ENCODE measurements around the gene ATP2B2.

The ATP2B2 gene

DNA sequence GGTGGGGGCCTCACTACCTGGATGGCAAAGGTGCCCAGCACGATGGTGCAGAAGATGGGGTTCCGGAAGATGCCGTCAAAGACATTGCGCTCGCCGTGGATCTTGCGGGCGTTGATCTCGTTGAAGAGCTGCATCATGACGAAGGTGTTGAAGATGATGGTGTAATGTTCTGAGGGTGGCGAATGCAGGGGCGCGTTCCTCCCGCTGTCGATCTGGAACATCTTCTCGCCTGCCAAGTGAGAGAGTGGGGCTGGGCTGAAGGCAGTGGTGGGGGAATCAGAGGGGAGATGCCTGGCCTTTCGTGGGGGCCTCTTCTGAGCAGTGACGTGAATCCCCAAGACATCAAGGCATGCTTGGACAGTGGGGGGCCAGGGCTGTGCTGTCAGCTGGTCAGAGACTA, 164.9 kb downstream of the ATP2B2 start:
- TF ChIP-seq, protein P1, sequence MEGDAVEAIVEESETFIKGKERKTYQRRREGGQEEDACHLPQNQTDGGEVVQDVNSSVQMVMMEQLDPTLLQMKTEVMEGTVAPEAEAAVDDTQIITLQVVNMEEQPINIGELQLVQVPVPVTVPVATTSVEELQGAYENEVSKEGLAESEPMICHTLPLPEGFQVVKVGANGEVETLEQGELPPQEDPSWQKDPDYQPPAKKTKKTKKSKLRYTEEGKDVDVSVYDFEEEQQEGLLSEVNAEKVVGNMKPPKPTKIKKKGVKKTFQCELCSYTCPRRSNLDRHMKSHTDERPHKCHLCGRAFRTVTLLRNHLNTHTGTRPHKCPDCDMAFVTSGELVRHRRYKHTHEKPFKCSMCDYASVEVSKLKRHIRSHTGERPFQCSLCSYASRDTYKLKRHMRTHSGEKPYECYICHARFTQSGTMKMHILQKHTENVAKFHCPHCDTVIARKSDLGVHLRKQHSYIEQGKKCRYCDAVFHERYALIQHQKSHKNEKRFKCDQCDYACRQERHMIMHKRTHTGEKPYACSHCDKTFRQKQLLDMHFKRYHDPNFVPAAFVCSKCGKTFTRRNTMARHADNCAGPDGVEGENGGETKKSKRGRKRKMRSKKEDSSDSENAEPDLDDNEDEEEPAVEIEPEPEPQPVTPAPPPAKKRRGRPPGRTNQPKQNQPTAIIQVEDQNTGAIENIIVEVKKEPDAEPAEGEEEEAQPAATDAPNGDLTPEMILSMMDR (IDR thresholded peaks at IDR 0.05; ENCODE audit: extremely low read depth, insufficient read depth, missing control alignments) = no peak
- in situ Hi-C loops (cut with MboI; ENCODE audit: low pct_unique_long_range_greater_than_20kb, low sequenced_read_pairs, unreplicated experiment) = loop anchor here (25.0 kb wide), 1 partner anchor 397 kb away; no protein-coding TSS in a partner anchor
- no peak for DNase-seq (ENCODE audit: low spot score)

DNA sequence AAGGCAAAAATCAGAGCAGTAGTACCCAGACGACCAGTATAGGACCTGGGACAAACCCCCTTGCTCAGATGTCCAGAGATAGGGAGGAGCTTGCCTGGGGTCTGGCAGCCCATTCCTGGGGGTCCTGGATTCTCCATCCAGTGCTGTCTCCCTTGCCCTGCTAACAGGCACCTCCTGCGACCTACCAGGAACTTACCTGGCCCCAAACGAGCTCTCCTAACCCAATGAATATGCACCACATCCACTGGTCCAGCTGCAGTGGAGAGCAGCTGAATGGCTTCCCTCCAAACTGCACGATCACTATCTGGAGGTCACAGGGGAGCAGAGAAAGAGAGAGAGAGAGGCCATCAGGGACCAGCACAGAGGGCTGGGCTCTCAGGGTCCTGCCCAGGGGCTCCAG, 165.3 kb downstream of the ATP2B2 start:
- in situ Hi-C loops (cut with MboI; ENCODE audit: low pct_unique_long_range_greater_than_20kb, low sequenced_read_pairs, unreplicated experiment) = loop anchor here (25.0 kb wide), 1 partner anchor 397 kb away; no protein-coding TSS in a partner anchor
- no peak for DNase-seq (ENCODE audit: low spot score)
- TF ChIP-seq, protein P1 (IDR thresholded peaks at IDR 0.05; ENCODE audit: extremely low read depth, insufficient read depth, missing control alignments) = no peak

DNA sequence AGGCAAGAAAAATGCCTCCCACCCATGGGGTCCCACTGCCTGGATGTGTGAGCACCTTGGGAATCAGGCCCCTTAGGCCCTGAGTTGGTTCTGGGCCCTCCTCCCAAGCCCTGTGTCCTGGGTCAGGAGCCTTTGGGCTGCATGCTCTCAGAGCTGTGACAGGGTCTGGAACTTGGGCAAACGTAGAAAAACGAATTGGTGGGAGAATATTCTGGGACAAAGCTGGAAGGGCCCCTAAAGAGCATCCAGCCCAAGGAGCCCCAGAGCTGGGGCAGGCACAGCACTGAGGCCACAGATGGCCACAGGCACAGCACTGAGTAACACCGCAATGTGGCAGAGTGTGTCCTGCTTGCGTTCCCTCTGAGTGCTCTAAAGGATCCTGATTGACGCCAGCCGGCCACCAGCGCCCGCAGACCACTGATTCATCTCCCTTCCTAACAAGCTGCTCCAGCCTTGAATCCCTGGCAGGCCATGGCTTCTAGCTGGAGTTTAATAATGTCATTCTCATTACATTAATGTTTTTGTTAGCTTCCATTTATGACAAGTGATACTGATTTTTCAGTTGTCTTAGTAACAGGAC, 165.9 kb downstream of the ATP2B2 start:
- TF ChIP-seq, protein P1 (IDR thresholded peaks at IDR 0.05; ENCODE audit: extremely low read depth, insufficient read depth, missing control alignments) = no peak
- DNase-seq (ENCODE audit: low spot score) = no peak
- in situ Hi-C loops (cut with MboI; ENCODE audit: low pct_unique_long_range_greater_than_20kb, low sequenced_read_pairs, unreplicated experiment) = loop anchor here (25.0 kb wide), 1 partner anchor 398 kb away; no protein-coding TSS in a partner anchor

DNA sequence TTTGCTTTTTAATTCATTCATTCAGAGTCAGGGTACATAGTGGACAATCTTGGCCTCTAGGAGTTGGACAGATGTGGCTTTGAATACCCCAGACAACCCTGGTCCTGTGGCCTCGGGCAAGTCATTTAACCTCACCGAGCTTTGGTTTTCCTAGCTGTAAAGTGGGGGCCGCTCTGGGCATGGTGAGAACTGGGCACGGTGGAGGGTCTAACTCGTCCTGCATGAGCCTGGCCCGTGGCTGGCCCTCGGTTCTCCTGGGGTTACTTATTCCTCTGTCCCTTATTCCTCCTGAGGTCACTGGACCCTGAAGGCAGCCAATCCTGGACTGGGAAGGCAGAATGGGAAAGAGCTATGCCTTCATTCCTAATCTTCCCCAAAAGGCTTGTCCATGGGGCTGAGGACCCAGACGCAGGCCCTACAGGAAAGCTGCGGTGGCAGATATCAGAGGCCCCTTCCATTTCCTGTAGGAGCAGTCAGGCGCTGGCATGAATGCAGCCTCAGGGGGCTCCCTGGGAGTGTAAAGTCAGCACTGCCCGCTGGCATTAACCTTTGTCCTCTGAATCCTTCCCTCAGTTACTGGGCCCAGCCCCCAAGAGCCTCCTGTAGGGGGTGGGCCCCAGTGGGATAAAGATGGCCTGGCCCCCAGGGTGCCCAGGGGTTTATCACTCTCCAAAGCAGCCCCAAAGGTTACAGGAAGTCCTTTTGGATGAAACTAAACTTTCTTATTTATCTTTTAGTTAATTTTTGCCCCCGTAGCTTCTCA, 166.6 kb downstream of the ATP2B2 start:
- in situ Hi-C loops (cut with MboI; ENCODE audit: low pct_unique_long_range_greater_than_20kb, low sequenced_read_pairs, unreplicated experiment) = loop anchor here (25.0 kb wide), 1 partner anchor 399 kb away; no protein-coding TSS in a partner anchor
- no peak for DNase-seq (ENCODE audit: low spot score)
- TF ChIP-seq, protein P1 (IDR thresholded peaks at IDR 0.05; ENCODE audit: extremely low read depth, insufficient read depth, missing control alignments) = no peak

DNA sequence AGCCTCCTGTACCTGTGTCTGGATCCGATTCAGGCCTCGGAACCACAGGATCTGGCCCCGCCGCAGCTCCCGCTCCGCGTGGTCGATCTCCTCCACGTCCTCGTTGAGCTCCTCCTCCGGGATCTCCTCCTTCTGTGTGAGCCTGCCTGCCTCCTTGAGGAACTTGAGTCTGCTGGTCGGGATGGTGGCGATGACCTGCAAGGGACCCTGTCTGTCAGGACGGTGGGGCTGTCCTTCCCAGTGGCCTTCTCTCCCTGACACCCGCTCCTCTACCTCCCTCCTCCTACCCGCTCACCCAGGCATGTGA, 167.3 kb downstream of the ATP2B2 start:
- in situ Hi-C loops (cut with MboI; ENCODE audit: low pct_unique_long_range_greater_than_20kb, low sequenced_read_pairs, unreplicated experiment) = loop anchor here (25.0 kb wide), 1 partner anchor 399 kb away; no protein-coding TSS in a partner anchor
- DNase-seq (ENCODE audit: low spot score) = no peak

DNA sequence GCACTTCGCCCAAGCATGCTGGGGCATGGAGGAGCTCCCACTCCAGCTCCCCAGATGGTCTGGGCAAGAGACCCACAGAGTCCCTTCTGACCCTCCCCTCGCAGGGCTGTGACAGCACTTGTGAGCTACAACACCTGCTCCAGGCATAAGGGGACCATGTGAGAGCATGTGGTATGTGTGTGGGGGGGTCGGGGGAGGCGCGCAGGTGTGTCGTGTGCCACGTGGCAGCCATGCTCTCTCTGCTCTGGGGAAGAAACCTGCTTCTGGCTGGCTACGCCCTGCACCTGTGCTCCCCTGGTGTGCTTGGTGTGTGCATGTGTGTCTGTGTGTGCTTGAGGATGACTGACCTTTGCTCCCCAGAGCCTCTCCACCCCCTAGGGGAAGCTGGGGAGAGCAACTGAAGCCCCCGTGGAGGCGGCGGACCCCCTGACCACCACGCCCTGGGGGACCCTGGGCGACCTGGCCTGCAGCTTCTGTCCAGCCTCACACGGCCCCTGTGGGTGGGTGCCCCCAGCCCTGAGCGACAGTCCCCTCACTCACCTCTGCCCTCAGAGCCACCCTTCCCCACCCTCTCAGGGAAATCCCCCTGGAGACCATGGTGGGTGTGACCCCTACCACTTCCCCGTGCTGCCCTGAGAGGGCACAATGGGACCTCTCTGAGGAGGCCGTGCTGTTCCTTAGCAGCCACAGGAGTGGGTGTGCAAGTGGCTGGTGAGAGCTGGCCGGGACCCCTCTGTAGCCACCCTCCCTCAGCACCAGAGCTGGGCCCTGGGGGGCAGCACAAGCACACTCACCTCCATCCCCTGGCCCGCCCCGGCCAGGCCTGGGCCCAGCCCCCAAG, 167.8 kb downstream of the ATP2B2 start:
- DNase-seq (ENCODE audit: low spot score) = no peak
- in situ Hi-C loops (cut with MboI; ENCODE audit: low pct_unique_long_range_greater_than_20kb, low sequenced_read_pairs, unreplicated experiment) = loop anchor here (25.0 kb wide), 1 partner anchor 400 kb away; no protein-coding TSS in a partner anchor
- TF ChIP-seq, protein P1 (IDR thresholded peaks at IDR 0.05; ENCODE audit: extremely low read depth, insufficient read depth, missing control alignments) = no peak

More for the DNA sequence above, 167.3 kb downstream of the ATP2B2 start:
- TF ChIP-seq, protein P1 (IDR thresholded peaks at IDR 0.05; ENCODE audit: extremely low read depth, insufficient read depth, missing control alignments) = no peak

Data from GM13977 (cell line).